Hepatocyte (in vitro differentiated cells): ENCODE results near the gene SLC8A1. TPM values are rescaled to one million over a fixed set of nuclear protein-coding genes. Genes with fewer than 3 reads are reported as not detected.

Experiments used
- DNase-seq: peaks from one replicate; pipeline ENCODE4 v3.0.0-alpha.2; 2016; ENCODE audit warnings: low spot score
- H2AFZ ChIP-seq: fragments of 200-600 bp; sonication (generic); 2 replicates; pipeline ENCODE4 v1.6.0; 2016; ENCODE audit warnings: antibody characterized with exemption, mild to moderate bottlenecking
- H3K27ac ChIP-seq: fragments of 200-600 bp; sonication (generic); 2 replicates; pipeline ENCODE4 v1.5.1; 2016; ENCODE audit warnings: mild to moderate bottlenecking
- H3K27me3 ChIP-seq: fragments of 200-600 bp; sonication (generic); 2 replicates; pipeline ENCODE4 v1.6.1; 2016
- H3K36me3 ChIP-seq: fragments of 200-600 bp; sonication (generic); replicated peaks from 2 replicates; pipeline ENCODE4 v1.5.1; 2016; ENCODE audit warnings: low read depth; ENCODE audit not compliant: insufficient read depth
- H3K4me1 ChIP-seq: fragments of 200-600 bp; sonication (generic); 2 replicates; pipeline ENCODE4 v1.5.1; 2016; ENCODE audit warnings: mild to moderate bottlenecking, moderate library complexity; ENCODE audit not compliant: insufficient read depth
- H3K4me2 ChIP-seq: fragments of 200-600 bp; sonication (generic); 2 replicates; pipeline ENCODE4 v1.6.0; 2016
- H3K4me3 ChIP-seq: fragments of 200-600 bp; sonication (generic); 2 replicates; pipeline ENCODE4 v1.5.1; 2016; ENCODE audit warnings: mild to moderate bottlenecking
- H3K79me2 ChIP-seq: fragments of 200-600 bp; sonication (generic); 2 replicates; pipeline ENCODE4 v1.6.0; 2017; ENCODE audit warnings: mild to moderate bottlenecking
- H3K9me2 ChIP-seq: fragments of 200-600 bp; sonication (generic); replicated peaks from 2 replicates; pipeline ENCODE4 v1.6.0; 2017; ENCODE audit warnings: mild to moderate bottlenecking; ENCODE audit not compliant: insufficient read depth
- H3K9me3 ChIP-seq: fragments of 200-600 bp; sonication (generic); 2 replicates; pipeline ENCODE4 v1.5.1; 2016; ENCODE audit warnings: low read depth, mild to moderate bottlenecking
- H4K20me1 ChIP-seq: fragments of 200-600 bp; sonication (generic); 2 replicates; pipeline ENCODE4 v1.6.0; 2016; ENCODE audit warnings: mild to moderate bottlenecking; ENCODE audit not compliant: insufficient read depth, poor library complexity, severe bottlenecking
- CTCF ChIP-seq: fragments of 200-600 bp; sonication (generic); IDR thresholded peaks from 2 replicates; pipeline ENCODE4 v1.5.1; 2016; ENCODE audit warnings: antibody characterized with exemption, mild to moderate bottlenecking; ENCODE audit not compliant: poor library complexity
- EZH2 ChIP-seq: fragments of 200-600 bp; sonication (generic); IDR thresholded peaks from 2 replicates; pipeline ENCODE4 v1.6.1; 2016; ENCODE audit warnings: antibody characterized with exemption, mild to moderate bottlenecking, borderline replicate concordance
- EZH2phosphoT487 ChIP-seq: fragments of 200-600 bp; sonication (generic); IDR thresholded peaks from one replicate; pipeline ENCODE4 v1.6.1; 2018; ENCODE audit warnings: antibody characterized with exemption, mild to moderate bottlenecking, low read depth, moderate library complexity; ENCODE audit not compliant: unreplicated experiment, severe bottlenecking
- WGBS: methylation state at CpG from one replicate; pipeline ENCODE4 v1.1.6; 2016; ENCODE audit warnings: low lambda C conversion rate; ENCODE audit errors: missing lambda C conversion rate; 5-methylcytosine and 5-hydroxymethylcytosine counted together
- polyA plus RNA-seq: library from polyadenylated mRNA; unstranded; fragments of >200 nt; fragmentation: Nextera tagmentation; extraction: Ambion mirVana; gene quantifications from 2 replicates; pipeline ENCODE4 v1.2.1, GENCODE V29; 2016
- total RNA-seq: library from RNA; depleted of rRNA; stranded (reverse); fragments of >200 nt; gene quantifications from 2 replicates; pipeline ENCODE4 v1.2.3, GENCODE V29; 2014

SLC8A1 gene
- total and polyA plus RNA-seq, 2 experiments from 2014 or later: 2.2 to 8.9 TPM

- 87% methylated on average over 3 of the region's 3 CpGs for WGBS
- TF ChIP-seq EZH2: no peak
- TF ChIP-seq CTCF: no peak
- TF ChIP-seq EZH2phosphoT487: no peak
- H3K4me2 ChIP-seq: no peak overlapping the region
- no peak overlapping the region for H2AFZ ChIP-seq
- no peak for DNase-seq
- no peaks in the 10 kb centered on the region for H3K79me2 ChIP-seq
- H3K4me3 ChIP-seq: no peak overlapping the region
- H4K20me1 ChIP-seq: no peaks in the 10 kb centered on the region
- no peaks in the 10 kb centered on the region for H3K27me3 ChIP-seq
- no peaks in the 10 kb centered on the region for H3K36me3 ChIP-seq
- H3K4me1 ChIP-seq: peaks cover 17% of the 10 kb centered on the region
- no peaks in the 10 kb centered on the region for H3K9me2 ChIP-seq
- no peaks in the 10 kb centered on the region for H3K9me3 ChIP-seq
- H3K27ac ChIP-seq: no peak overlapping the region
Observed at GRCh38 chr2:40369267-40370006, 82.5 kb downstream of the SLC8A1 start.

- Histone ChIP-seq H3K27ac (no peak overlapping the region), H3K4me2 (no peak overlapping the region), H3K9me2 (no peaks in the 10 kb centered on the region), H3K4me1 (peaks cover 17% of the 10 kb centered on the region), H2AFZ (no peak overlapping the region), H3K79me2 (no peaks in the 10 kb centered on the region), H4K20me1 (no peaks in the 10 kb centered on the region), H3K36me3 (no peaks in the 10 kb centered on the region), H3K27me3 (no peaks in the 10 kb centered on the region), H3K9me3 (no peaks in the 10 kb centered on the region), H3K4me3 (no peak overlapping the region)
- WGBS: 94% methylated on average over 2 of the region's 2 CpGs
- no peak for TF ChIP-seq CTCF
- no peak for TF ChIP-seq EZH2
- TF ChIP-seq EZH2phosphoT487: no peak
- no peak for DNase-seq
Observed at GRCh38 chr2:40367652-40368051, 84.2 kb downstream of the SLC8A1 start.

GRCh38 chr2:40367032-40367431, 84.9 kb downstream of the SLC8A1 start:
- Histone ChIP-seq H3K27me3 (no peaks in the 10 kb centered on the region), H3K36me3 (no peaks in the 10 kb centered on the region), H3K4me1 (peaks cover 11% of the 10 kb centered on the region), H3K9me3 (no peaks in the 10 kb centered on the region), H2AFZ (no peak overlapping the region), H3K9me2 (no peaks in the 10 kb centered on the region), H3K4me2 (no peak overlapping the region), H4K20me1 (no peaks in the 10 kb centered on the region), H3K27ac (no peak overlapping the region), H3K4me3 (no peak overlapping the region), H3K79me2 (no peaks in the 10 kb centered on the region)
- no peak for DNase-seq
- WGBS: 95% methylated on average over 2 of the region's 2 CpGs
- TF ChIP-seq CTCF (no peak), EZH2 (no peak), EZH2phosphoT487 (no peak)
